ACC112 (cell line): Measurements from ENCODE around the gene MCMBP.
"Not testable (repeated sequence)": the region's sequence is repeated elsewhere in the genome, so short reads cannot be mapped to it uniquely, and the experiment has no call there.

Experiments
- H2AFZ ChIP-seq: fragments of 200-600 bp; sonication (generic); one replicate; pipeline ENCODE4 v1.6.0; 2017; ENCODE audit warnings: antibody characterized with exemption, low read length; ENCODE audit not compliant: unreplicated experiment
- H3K27ac ChIP-seq: fragments of 200-600 bp; sonication (generic); 2 replicates; pipeline ENCODE4 v1.5.1; 2014; ENCODE audit warnings: low read depth, mild to moderate bottlenecking, antibody characterized with exemption, low read length, moderate library complexity
- H3K27me3 ChIP-seq: fragments of 200-600 bp; sonication (generic); 2 replicates; pipeline ENCODE4 v1.6.1; 2014; ENCODE audit warnings: mild to moderate bottlenecking, antibody characterized with exemption, low read length, moderate library complexity, mixed read lengths; ENCODE audit not compliant: insufficient read depth
- H3K36me3 ChIP-seq: fragments of 200-600 bp; sonication (generic); 2 replicates; pipeline ENCODE4 v1.6.1; 2016; ENCODE audit warnings: mild to moderate bottlenecking, antibody characterized with exemption, low read length, moderate library complexity, mixed read lengths; ENCODE audit not compliant: insufficient read depth
- H3K4me1 ChIP-seq: fragments of 200-600 bp; sonication (generic); one replicate; pipeline ENCODE4 v1.6.1; 2016; ENCODE audit warnings: low read length, mixed read lengths; ENCODE audit not compliant: insufficient read depth, unreplicated experiment, control insufficient read depth
- H3K4me3 ChIP-seq: fragments of 200-600 bp; sonication (generic); 2 replicates; pipeline ENCODE4 v1.5.1; 2014; ENCODE audit warnings: mild to moderate bottlenecking, low read depth, low read length
- H3K79me2 ChIP-seq: fragments of 200-600 bp; sonication (generic); one replicate; pipeline ENCODE4 v1.6.0; 2016; ENCODE audit warnings: low read length; ENCODE audit not compliant: control insufficient read depth, unreplicated experiment, insufficient read depth

The MCMBP gene

DNA sequence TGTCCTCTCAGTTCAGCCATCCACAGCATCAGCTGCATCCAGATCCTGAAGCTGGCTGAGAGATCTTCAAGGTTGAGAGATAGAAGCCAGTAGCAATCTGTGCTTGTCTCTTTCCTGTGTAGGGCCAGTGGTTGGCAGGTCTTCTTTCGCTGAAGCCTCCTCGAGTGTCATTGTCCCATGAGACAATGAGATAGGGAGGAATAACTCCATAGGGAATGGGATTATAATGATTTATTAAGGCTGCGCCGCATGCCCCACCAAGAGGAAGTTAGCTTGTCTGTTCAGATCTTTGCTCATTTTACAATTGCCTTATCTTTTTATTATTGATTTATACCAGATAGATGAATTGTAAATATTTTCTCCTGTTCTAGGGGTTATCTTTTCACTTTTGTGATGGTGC is 61.5 kb downstream of the MCMBP start:
- Histone ChIP-seq H3K4me1 (no peaks in the 10 kb centered on the region), H3K4me3 (no peak overlapping the region), H3K27ac (no peak overlapping the region), H3K27me3 (no peaks in the 10 kb centered on the region), H3K36me3 (no peaks in the 10 kb centered on the region), H2AFZ (no peak overlapping the region), H3K79me2 (no peaks in the 10 kb centered on the region)

DNA sequence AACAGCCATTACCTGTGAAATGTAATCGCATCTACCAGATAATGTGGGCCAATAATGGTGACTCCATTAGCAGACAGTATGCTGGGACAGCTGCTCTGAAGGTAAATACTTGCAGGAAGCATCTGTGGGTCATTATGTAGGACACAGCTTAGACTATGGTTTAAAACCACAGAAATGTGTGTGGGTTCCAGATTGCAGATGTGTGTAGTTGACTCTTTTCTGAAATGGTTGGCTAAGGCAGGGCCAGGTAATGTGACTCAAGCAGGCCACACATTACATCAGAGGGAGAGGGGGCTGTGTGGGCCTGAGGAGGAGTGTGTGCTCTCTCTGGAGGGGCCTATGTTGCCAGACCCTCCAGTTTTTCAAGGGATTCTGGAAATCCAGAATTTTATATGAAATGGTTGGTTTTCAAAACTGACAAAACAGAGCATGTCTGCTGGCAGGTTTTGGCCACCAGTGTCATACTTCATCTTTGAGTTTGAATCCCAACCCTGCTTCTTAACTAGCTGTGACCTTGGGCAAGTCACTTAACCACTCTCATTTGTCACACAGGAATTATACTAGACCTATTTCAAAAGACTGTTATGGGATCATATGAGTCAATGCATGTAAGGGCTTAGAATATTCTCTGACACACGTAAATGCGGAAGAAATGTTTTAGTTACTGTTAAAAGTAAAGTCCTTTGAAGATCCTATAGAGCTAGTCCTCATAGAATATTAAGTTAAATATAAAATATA is 64.5 kb downstream of the MCMBP start:
- Histone ChIP-seq H3K27ac (no peak overlapping the region), H3K4me3 (no peak overlapping the region), H3K36me3 (peaks cover 4% of the 10 kb centered on the region; the same call in 1 of the 2 replicates), H3K79me2 (no peaks in the 10 kb centered on the region), H2AFZ (no peak overlapping the region), H3K4me1 (peaks cover 4% of the 10 kb centered on the region), H3K27me3 (no peaks in the 10 kb centered on the region)

DNA sequence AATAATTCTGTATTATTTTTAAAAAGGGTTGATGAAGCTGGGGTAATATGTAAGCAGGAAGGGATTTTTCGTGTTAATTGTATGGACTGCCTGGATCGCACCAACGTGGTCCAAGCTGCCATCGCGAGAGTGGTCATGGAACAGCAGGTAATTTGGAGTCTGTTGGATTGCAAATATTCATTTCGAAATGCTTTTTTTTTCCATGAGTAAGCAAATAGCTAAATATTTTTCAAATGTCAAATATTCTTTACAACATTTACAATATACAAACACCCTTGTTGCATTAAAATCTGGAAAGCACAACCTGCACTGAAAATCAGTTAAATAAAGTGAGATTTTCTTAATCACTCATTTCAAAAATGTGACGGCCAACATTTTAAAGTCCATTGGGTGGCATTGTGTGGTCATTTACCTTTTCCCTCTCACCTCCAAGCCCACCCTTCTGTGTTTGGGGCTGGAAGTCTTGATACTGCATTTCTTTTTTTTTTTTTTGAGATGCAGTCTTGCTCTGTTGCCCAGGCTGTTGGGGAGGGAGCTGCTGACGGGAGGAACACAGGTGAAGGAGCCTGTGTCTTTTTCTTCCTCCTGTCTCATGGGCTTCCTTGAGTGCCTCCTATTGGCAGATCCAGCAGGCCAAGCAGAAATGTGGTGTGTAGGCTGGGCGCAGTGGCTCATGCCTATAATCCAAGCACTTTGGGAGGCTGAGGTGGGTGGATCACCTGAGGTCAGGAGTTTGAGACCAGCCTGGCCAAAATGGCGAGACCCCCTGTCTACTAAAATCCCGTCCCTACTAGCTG is 66.1 kb downstream of the MCMBP start:
- Histone ChIP-seq H3K27ac (no peak overlapping the region), H3K79me2 (no peaks in the 10 kb centered on the region), H3K4me1 (peaks cover 5% of the 10 kb centered on the region), H3K36me3 (peaks cover 4% of the 10 kb centered on the region; the same call in 1 of the 2 replicates), H3K27me3 (no peaks in the 10 kb centered on the region), H2AFZ (no peak overlapping the region), H3K4me3 (no peak overlapping the region)

DNA sequence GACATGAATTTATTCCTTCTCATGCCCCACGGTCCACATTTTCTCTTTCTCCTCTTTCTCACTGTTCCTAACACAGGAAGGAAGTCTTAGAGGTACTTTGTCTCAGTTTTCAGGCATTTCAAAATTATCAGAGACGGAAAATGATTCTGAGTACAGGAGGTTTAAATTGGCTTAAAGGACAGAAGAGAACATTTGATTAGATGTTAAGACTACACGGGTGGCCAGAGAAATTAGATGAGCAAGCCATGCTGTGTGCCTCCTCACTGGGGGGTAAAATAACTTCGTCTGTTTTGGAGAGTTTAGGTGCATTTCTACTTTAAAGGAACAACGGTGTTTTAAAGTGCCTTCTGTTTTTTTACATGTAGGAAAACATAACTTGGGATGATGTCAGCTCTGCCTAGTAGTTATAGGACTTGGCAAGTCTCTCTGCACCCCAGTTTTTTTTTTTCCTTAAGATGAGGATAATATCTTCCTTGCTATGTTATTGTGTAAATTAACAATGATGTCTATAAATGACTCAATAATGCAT is 66.9 kb downstream of the MCMBP start:
- H3K4me3 ChIP-seq, result no peak overlapping the region
- H2AFZ ChIP-seq, result no peak overlapping the region
- peaks cover 4% of the 10 kb centered on the region; the same call in 1 of the 2 replicates for H3K36me3 ChIP-seq
- no peaks in the 10 kb centered on the region for H3K27me3 ChIP-seq
- H3K27ac ChIP-seq, result no peak overlapping the region
- peaks cover 5% of the 10 kb centered on the region for H3K4me1 ChIP-seq
- no peaks in the 10 kb centered on the region for H3K79me2 ChIP-seq

DNA sequence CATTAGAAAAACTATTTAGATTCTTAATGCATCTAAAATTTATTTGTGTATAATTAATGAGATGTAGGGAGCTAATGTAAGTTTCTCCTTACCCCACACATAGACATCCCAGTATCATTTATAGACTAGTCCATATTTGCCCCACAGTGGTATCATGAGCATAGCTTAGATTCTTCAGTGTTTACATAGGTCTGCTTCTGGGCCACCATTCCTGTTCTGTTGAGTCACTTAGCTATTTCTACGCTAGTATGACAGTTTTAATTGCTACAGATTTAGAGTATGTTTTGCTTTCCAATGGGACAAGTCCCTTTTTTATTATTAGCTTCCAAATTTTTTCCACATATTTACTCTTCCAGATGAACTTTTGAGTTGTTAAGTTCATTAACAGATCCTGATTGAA is 69.4 kb downstream of the MCMBP start:
- no peak overlapping the region for H3K27ac ChIP-seq
- peaks cover 4% of the 10 kb centered on the region; the same call in 1 of the 2 replicates for H3K36me3 ChIP-seq
- peaks cover 5% of the 10 kb centered on the region for H3K4me1 ChIP-seq
- no peak overlapping the region for H2AFZ ChIP-seq
- H3K4me3 ChIP-seq, result no peak overlapping the region
- H3K79me2 ChIP-seq, result no peaks in the 10 kb centered on the region
- H3K27me3 ChIP-seq, result no peaks in the 10 kb centered on the region

DNA sequence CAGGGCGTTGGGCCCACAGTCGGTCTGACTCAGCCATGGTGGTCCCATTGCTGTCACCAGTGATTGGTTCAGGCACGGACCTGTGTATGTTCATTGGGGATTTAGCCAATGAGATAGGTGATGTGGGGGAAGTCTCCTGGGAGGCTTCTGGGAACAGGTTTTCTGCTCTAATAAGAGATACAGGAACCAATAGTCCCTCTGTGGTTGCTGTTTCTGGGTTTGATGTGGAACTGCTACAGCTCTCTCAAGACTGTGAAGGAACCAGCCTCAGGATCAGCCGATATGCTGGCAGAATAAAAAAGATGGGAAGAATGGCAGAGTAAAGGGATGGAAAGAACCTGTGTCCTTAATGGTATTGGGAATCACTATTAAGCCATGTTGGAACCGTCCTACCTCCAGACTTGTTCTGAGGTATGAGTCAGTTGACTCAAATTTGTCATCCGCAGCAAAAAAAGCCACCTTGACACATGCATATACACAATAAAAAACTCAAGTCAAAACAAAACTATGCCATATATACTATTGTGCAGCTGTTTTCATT is 70.6 kb downstream of the MCMBP start:
- no peak overlapping the region for H2AFZ ChIP-seq

DNA sequence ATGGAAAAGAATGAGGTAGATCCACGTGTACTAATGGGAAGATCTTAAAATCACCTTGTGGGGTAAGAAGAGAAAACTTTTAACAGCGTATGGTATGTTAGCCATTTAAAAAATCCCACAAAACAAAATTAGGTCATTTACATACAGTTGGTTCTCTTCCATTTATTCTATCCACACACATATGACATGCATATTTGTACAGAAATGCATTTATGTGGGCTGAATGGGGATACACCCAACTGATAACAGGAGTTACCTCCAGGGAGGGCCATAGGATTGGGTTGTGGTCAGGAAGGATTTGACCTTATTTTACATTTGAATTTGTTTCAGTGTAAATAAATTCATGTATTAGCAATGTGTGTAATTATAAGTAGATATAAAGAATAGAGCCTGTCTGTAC is 71.5 kb downstream of the MCMBP start:
- H2AFZ ChIP-seq, result no peak overlapping the region

More for the DNA sequence above, 70.6 kb downstream of the MCMBP start:
- H3K4me3 ChIP-seq, result no peak overlapping the region
- H3K27ac ChIP-seq, result no peak overlapping the region
- peaks cover 5% of the 10 kb centered on the region for H3K4me1 ChIP-seq
- no peaks in the 10 kb centered on the region for H3K79me2 ChIP-seq
- H3K36me3 ChIP-seq, result peaks cover 4% of the 10 kb centered on the region; the same call in 1 of the 2 replicates
- H3K27me3 ChIP-seq, result no peaks in the 10 kb centered on the region

DNA sequence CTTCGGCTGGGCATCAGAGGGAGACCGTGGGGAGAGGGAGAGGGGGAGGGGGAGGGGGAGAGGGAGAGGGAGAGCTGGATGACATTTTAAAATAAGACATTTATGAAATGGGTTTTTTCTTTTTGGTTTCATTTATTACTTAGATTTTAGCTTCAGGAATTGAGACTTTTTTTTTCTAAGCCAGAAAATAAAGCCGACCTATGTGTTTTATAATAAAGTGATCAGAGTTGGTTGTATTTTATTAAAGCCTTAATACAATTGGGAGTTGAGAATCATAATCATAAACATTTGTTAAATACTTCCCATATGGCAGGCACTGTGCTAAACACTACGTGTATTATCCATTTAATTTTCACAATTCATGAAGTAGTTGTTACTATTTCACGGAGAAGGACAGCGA is 76.6 kb downstream of the MCMBP start:
- Histone ChIP-seq H3K4me3 (no peak overlapping the region), H2AFZ (no peak overlapping the region), H3K4me1 (no peaks in the 10 kb centered on the region), H3K27ac (no peak overlapping the region), H3K27me3 (no peaks in the 10 kb centered on the region), H3K79me2 (no peaks in the 10 kb centered on the region), H3K36me3 (no peaks in the 10 kb centered on the region)

More for the DNA sequence above, 71.5 kb downstream of the MCMBP start:
- Histone ChIP-seq H3K27me3 (no peaks in the 10 kb centered on the region), H3K36me3 (peaks cover 4% of the 10 kb centered on the region; the same call in 1 of the 2 replicates), H3K4me1 (peaks cover 5% of the 10 kb centered on the region), H3K4me3 (no peak overlapping the region), H3K27ac (no peak overlapping the region), H3K79me2 (no peaks in the 10 kb centered on the region)

DNA sequence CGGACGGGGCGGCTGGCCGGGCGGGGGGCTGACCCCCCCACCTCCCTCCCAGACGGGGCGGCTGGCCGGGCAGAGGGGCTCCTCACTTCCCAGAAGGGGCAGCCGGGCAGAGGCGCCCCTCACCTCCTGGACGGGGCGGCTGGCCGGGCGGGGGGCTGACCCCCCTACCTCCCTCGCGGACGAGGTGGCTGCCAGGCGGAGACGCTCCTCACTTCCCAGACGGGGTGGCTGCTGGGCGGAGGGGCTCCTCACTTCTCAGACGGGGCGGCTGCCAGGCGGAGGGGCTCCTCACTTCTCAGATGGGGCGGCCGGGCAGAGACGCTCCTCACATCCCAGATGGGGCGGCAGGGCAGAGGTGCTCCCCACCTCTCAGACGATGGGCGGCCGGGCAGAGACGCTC is 77.5 kb downstream of the MCMBP start:
- H3K36me3 ChIP-seq, H3K79me2 ChIP-seq, H3K4me1 ChIP-seq, H3K27me3 ChIP-seq, H3K4me3 ChIP-seq, H2AFZ ChIP-seq, H3K27ac ChIP-seq: not testable (repeated sequence)

DNA sequence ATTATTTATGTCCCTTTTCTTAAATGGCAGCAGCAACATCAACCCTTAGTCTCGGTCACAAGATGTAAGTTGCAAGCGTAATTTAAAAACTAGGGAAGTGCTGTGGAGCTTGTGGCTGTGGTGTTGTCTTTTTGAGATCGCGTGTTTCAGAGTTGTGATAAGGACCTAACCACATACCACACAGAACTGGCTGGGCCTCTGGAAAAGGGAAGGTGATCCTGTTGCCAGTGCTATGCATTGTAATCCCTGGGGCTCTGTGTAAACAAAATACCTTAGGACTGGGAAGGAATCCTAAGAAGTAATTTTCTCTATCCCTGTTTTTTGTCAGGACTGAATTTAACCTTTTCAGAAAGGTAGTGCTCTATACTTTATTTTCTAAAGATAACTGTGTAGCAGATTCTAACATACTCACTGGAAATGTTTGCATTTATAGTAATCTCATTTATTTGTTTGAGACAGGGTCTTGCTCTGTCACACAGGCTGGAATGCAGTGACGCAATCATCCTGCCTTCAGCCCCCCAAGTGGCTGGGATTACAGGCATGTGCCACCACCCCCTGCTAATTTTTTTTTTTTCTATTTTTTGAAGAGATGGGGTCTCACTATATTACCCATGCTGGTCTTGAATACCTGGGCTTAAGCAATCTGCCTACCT is 86.4 kb downstream of the MCMBP start:
- H3K27ac ChIP-seq, result no peak overlapping the region
- no peak overlapping the region for H2AFZ ChIP-seq
- H3K4me1 ChIP-seq, result no peaks in the 10 kb centered on the region
- no peaks in the 10 kb centered on the region for H3K27me3 ChIP-seq
- no peaks in the 10 kb centered on the region for H3K79me2 ChIP-seq
- no peaks in the 10 kb centered on the region for H3K36me3 ChIP-seq
- no peak overlapping the region for H3K4me3 ChIP-seq
